ENCODE results near the gene GPR183. TPM values are rescaled to one million over a fixed set of nuclear protein-coding genes. Genes with fewer than 3 reads are reported as not detected.

Gene GPR183
- polyA plus RNA-seq, 1 donor = 7.3 TPM

DNA sequence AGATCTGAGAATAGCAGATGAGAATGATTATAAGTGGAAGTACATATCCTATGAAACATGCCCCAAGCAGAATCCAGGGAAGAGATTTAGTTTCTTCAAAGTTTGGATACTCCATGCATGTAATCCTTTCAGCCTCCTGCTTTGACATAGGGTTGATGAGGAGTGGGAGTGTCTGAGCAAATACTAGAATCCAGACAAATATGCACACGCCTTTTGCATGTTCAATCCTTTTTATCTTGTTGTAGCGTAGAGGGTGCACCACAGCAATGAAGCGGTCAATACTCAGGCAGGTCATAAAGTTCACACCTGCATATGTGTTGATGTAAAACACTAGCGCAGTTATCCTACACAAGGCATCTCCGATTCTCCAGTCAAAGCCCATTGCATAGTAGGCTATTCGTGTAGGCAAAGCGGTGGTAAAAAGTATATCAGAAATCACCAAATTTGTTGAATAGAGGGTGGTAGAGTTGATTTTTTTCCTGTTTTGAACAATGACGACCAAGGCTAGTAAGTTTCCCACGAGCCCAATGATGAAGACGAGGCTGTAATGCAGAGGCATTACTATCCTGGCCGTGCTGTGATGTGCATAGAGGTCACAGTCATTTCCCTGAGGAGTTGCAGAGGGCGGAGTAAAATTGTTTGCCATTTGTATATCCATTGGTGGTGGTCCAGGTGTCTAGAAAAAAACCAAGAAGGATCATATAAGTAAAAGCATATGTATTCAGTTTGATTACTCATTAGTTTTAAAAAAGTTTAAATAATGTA lies 11.5 kb downstream of the GPR183 start:
- peaks cover 5% of the 10 kb centered on the region for H3K4me1 ChIP-seq (ENCODE audit: control insufficient read depth, insufficient read depth, low read length)
- WGBS (ENCODE audit: insufficient coverage, low lambda C conversion rate) = 100% methylated on average over 1 of the region's 12 CpGs
- no peak overlapping the region for H3K4me3 ChIP-seq (ENCODE audit: low read length)
- H3K9me3 ChIP-seq (ENCODE audit: control insufficient read depth, low read depth, low read length) = no peaks in the 10 kb centered on the region
- H3K27ac ChIP-seq (ENCODE audit: low read length) = no peak overlapping the region
- H3K36me3 ChIP-seq (ENCODE audit: control insufficient read depth, insufficient read depth, low read length) = peaks cover 5% of the 10 kb centered on the region
- no peaks in the 10 kb centered on the region for H3K27me3 ChIP-seq (ENCODE audit: control insufficient read depth, insufficient read depth, low read length)
- DNase-seq = no peak

DNA sequence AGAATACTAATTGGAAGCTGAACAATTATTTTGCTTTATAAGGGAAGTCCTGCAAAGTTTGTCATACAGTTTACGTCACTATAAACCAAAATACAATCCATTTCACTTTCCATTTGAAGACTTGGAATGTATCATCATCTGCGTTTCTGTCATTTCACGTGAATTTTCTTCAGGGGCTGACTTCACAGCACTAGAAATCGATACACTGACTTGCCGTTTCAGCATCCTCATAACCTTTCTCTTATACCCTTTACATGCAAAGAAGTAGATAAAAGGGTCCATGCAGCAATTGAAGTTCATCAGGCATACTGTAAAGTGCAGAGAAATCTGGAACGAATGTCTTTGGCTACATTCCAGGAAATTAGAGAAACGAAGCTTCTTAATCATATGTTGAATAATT lies 12.2 kb downstream of the GPR183 start:
- Histone ChIP-seq H3K4me1 (ENCODE audit: control insufficient read depth, insufficient read depth, low read length) (peaks cover 5% of the 10 kb centered on the region), H3K27me3 (ENCODE audit: control insufficient read depth, insufficient read depth, low read length) (no peaks in the 10 kb centered on the region), H3K4me3 (ENCODE audit: low read length) (no peak overlapping the region), H3K27ac (ENCODE audit: low read length) (no peak overlapping the region), H3K36me3 (ENCODE audit: control insufficient read depth, insufficient read depth, low read length) (peaks cover 4% of the 10 kb centered on the region), H3K9me3 (ENCODE audit: control insufficient read depth, low read depth, low read length) (no peaks in the 10 kb centered on the region)
- 96% methylated on average over 4 of the region's 7 CpGs for WGBS (ENCODE audit: insufficient coverage, low lambda C conversion rate)
- DNase-seq = no peak

DNA sequence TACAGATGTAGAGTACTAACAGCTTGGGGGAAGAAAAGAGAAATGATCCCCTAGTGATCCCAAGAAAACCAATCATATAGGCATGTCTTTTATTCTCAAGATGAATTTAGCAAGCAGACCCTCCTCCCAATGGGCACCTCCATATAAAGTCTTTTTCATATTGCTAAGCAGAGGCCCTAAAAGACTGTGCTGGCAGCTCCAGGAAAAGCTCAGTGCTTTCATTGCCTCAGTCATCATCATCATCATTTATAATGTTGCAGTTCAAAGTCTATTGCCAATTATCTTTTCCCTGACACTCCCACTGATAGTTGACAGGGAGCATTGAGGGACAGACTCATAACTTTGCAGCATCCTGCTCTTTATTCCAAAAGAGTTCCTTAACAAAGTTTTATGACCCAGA lies 13.0 kb downstream of the GPR183 start:
- Histone ChIP-seq H3K4me1 (ENCODE audit: control insufficient read depth, insufficient read depth, low read length) (peaks cover 5% of the 10 kb centered on the region), H3K4me3 (ENCODE audit: low read length) (no peak overlapping the region), H3K36me3 (ENCODE audit: control insufficient read depth, insufficient read depth, low read length) (peaks cover 6% of the 10 kb centered on the region), H3K9me3 (ENCODE audit: control insufficient read depth, low read depth, low read length) (no peaks in the 10 kb centered on the region), H3K27ac (ENCODE audit: low read length) (peak overlapping the region; percentile 32), H3K27me3 (ENCODE audit: control insufficient read depth, insufficient read depth, low read length) (no peaks in the 10 kb centered on the region)
- DNase-seq = peak; percentile 31 to 74

DNA sequence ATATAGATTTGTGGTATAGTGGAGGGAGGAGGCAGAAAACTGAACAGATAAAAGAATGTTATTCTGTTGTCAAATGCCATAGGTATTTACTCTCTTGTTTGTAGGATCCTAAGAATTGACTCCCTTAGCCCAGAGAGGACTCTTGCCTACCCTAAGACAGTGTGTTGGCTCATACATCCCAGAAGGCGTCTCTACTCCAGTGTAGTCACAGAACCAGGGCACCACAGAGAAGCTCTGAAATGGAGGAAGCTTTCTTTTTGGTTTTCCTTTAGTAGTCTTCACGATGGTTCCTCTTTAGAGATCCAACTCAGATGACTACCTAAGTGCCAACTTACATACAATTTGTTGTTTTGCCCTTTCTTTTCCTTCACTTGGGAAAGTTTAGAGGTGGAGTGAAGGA lies 14.0 kb downstream of the GPR183 start:
- peaks cover 5% of the 10 kb centered on the region for H3K4me1 ChIP-seq (ENCODE audit: control insufficient read depth, insufficient read depth, low read length)
- H3K4me3 ChIP-seq (ENCODE audit: low read length) = no peak overlapping the region
- H3K27me3 ChIP-seq (ENCODE audit: control insufficient read depth, insufficient read depth, low read length) = no peaks in the 10 kb centered on the region
- H3K9me3 ChIP-seq (ENCODE audit: control insufficient read depth, low read depth, low read length) = no peaks in the 10 kb centered on the region
- no peak for DNase-seq
- H3K27ac ChIP-seq (ENCODE audit: low read length) = no peak overlapping the region
- peaks cover 8% of the 10 kb centered on the region for H3K36me3 ChIP-seq (ENCODE audit: control insufficient read depth, insufficient read depth, low read length)
- WGBS (ENCODE audit: insufficient coverage, low lambda C conversion rate) = no CpG with 5 or more reads among the region's 2 CpGs

DNA sequence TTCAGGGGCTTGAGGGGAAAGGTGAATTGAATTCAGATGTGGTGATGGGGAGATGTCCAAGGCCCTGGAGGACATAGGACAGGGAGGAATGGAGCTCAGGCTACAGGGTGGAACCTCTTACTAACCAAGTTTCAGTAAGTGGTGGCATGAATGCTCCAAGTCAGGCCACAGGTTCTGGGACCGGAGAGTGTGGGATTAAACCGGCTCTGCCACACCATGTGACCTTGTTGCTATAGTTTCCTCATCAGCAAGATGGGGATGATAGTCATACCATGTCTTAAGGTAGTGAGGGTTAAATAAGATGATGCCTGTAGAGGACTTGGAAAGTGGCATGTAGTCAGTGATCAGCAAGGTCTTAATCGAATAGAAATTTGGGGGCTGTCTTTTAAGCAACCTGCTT lies 16.3 kb downstream of the GPR183 start:
- Histone ChIP-seq H3K9me3 (ENCODE audit: control insufficient read depth, low read depth, low read length) (no peaks in the 10 kb centered on the region), H3K27me3 (ENCODE audit: control insufficient read depth, insufficient read depth, low read length) (no peaks in the 10 kb centered on the region), H3K36me3 (ENCODE audit: control insufficient read depth, insufficient read depth, low read length) (peaks cover 10% of the 10 kb centered on the region), H3K4me1 (ENCODE audit: control insufficient read depth, insufficient read depth, low read length) (peaks cover 5% of the 10 kb centered on the region), H3K4me3 (ENCODE audit: low read length) (no peak overlapping the region), H3K27ac (ENCODE audit: low read length) (no peak overlapping the region)
- DNase-seq = no peak
- no CpG with 5 or more reads among the region's 3 CpGs for WGBS (ENCODE audit: insufficient coverage, low lambda C conversion rate)

DNA sequence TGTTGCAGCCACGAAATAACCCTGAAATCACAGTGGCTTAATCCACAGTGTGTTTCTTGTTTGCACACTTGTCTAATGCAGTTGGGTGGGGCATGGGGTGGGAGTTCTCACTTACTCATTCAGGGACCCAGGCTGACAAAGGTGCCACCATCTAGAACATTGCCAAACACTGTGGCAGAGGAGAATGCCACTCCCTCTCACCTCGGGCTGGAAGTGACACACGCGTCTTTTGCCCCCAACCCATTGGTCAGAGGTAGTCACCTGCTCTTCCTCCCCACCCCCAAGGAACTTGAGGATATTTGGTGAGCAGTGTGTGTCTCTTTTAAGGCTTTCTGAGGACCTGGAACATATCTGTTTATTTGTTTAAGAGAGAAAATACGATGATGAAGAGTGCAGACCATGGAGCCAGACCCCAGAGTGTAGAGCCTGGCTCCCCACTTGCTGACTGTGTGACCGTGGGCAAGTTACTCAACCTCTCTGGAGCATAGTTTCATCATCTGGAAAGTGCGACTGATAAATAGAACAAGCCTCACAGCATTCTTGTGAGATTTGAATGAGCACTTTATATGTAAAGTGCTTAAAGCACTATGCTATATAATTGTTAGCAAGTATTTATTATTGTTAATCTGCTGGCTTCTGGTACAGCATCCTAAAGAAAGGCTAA lies 17.4 kb downstream of the GPR183 start:
- Histone ChIP-seq H3K27ac (ENCODE audit: low read length) (no peak overlapping the region), H3K4me1 (ENCODE audit: control insufficient read depth, insufficient read depth, low read length) (peaks cover 5% of the 10 kb centered on the region), H3K9me3 (ENCODE audit: control insufficient read depth, low read depth, low read length) (no peaks in the 10 kb centered on the region), H3K27me3 (ENCODE audit: control insufficient read depth, insufficient read depth, low read length) (no peaks in the 10 kb centered on the region), H3K4me3 (ENCODE audit: low read length) (no peak overlapping the region), H3K36me3 (ENCODE audit: control insufficient read depth, insufficient read depth, low read length) (peaks cover 8% of the 10 kb centered on the region)
- no peak for DNase-seq
- WGBS (ENCODE audit: insufficient coverage, low lambda C conversion rate) = no CpG with 5 or more reads among the region's 7 CpGs

DNA sequence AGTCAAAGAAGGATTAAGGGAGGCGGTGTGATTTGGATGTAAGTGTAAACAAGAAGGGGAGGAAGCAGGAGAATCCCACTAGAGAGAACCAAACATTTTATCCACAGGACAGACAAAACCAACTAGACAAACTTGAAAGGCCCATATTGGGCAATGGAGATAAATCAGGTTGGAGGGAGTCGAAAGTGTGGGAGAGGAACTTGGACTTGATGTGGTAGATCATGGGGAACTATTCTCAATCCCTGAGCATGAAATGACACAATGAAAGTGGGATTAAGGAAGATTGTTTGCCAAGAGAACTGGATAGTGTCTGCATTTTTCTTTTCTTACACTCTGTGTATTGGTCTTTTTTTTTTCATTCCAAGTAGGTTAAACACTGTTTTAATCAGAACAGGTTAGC lies 17.9 kb downstream of the GPR183 start:
- 81% methylated on average over 2 of the region's 2 CpGs for WGBS (ENCODE audit: insufficient coverage, low lambda C conversion rate)
- peaks cover 5% of the 10 kb centered on the region for H3K4me1 ChIP-seq (ENCODE audit: control insufficient read depth, insufficient read depth, low read length)
- H3K27me3 ChIP-seq (ENCODE audit: control insufficient read depth, insufficient read depth, low read length) = no peaks in the 10 kb centered on the region

DNA sequence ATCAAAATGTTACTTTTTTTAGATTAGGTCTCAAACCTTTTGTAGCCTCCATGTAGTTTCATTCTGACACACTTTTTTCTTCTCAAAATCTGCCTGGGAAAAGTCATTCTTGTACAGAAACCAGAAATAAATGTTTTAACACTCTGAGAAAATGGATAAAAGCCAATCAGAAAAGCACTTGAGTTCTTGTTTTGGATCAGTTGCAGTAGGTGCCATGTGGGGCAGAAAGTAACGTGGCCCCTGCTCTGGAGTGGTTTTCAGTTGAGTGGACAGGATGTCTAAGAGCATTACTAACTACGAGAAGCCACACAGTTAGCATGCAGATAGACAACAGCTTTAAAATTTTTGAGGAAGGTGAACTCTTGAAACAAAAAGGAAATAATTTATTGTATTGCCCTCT lies 19.1 kb downstream of the GPR183 start:
- H3K27ac ChIP-seq (ENCODE audit: low read length) = no peak overlapping the region
- peaks cover 8% of the 10 kb centered on the region for H3K36me3 ChIP-seq (ENCODE audit: control insufficient read depth, insufficient read depth, low read length)
- H3K9me3 ChIP-seq (ENCODE audit: control insufficient read depth, low read depth, low read length) = no peaks in the 10 kb centered on the region
- H3K4me3 ChIP-seq (ENCODE audit: low read length) = no peak overlapping the region
- H3K4me1 ChIP-seq (ENCODE audit: control insufficient read depth, insufficient read depth, low read length) = no peaks in the 10 kb centered on the region
- DNase-seq = no peak
- no CpG with 5 or more reads among the region's 2 CpGs for WGBS (ENCODE audit: insufficient coverage, low lambda C conversion rate)
- H3K27me3 ChIP-seq (ENCODE audit: control insufficient read depth, insufficient read depth, low read length) = no peaks in the 10 kb centered on the region

More for the DNA sequence above, 17.9 kb downstream of the GPR183 start:
- Histone ChIP-seq H3K36me3 (ENCODE audit: control insufficient read depth, insufficient read depth, low read length) (peaks cover 8% of the 10 kb centered on the region), H3K27ac (ENCODE audit: low read length) (no peak overlapping the region), H3K9me3 (ENCODE audit: control insufficient read depth, low read depth, low read length) (no peaks in the 10 kb centered on the region), H3K4me3 (ENCODE audit: low read length) (no peak overlapping the region)
- no peak for DNase-seq

DNA sequence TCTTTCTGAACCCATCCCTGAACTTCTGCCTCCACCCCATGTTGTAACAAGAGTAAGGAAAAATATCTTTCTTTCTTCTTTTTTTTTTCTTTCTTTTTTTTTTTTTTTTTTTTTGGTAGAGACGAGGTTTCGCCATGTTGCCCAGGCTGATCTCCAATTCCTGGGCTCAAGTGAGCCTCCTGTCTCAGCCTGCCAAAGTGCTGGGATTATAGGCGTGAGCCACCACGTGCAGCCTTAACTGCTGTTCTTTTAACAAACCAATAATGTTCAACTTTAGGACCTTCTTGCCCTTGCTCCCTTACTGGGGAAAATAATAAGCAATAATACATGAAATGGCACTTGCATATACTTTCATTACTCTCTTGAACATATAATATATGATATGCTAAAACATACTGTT lies 19.6 kb downstream of the GPR183 start:
- no peaks in the 10 kb centered on the region for H3K4me1 ChIP-seq (ENCODE audit: control insufficient read depth, insufficient read depth, low read length)
- no peak for DNase-seq
- H3K27me3 ChIP-seq (ENCODE audit: control insufficient read depth, insufficient read depth, low read length) = no peaks in the 10 kb centered on the region
- WGBS (ENCODE audit: insufficient coverage, low lambda C conversion rate) = 100% methylated on average over 1 of the region's 4 CpGs
- H3K36me3 ChIP-seq (ENCODE audit: control insufficient read depth, insufficient read depth, low read length) = peaks cover 8% of the 10 kb centered on the region
- no peak overlapping the region for H3K4me3 ChIP-seq (ENCODE audit: low read length)
- no peaks in the 10 kb centered on the region for H3K9me3 ChIP-seq (ENCODE audit: control insufficient read depth, low read depth, low read length)
- no peak overlapping the region for H3K27ac ChIP-seq (ENCODE audit: low read length)

DNA sequence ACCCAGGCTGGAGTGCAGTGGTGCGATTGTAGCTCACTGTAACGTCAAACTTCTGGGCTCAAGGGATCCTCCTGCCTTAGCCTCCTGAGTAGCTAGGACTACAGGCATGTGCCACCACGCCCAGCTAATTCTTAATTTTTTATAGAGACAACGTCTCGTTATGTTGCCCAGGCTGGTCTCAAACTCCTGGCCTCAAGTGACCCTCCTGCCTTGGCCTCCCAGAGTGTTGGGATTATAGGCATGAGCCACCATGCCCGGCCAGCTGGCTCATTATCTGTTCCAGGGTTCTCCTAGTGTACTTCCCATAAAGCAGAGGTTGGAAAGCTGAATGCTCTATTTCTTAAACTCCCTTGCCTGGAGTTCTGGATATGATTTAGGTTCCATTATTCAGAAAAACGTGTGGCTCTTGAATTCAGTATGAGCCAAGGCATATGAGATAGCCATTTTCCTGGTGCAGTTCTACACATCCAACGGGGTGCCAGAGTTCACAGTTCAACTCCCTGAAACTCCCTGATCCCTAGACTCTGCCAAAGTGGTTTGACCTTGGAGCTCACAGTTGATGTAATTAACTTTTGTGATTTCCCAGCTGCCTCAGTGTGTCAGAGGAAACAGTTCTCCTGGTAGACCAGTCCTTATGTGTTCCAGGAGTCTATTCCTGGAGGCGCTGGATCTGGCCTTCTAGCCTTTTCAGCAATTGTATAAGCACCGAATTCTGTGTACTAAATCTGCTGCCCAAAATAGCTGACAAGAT lies 21.6 kb downstream of the GPR183 start:
- Histone ChIP-seq H3K27me3 (ENCODE audit: control insufficient read depth, insufficient read depth, low read length) (no peaks in the 10 kb centered on the region), H3K4me3 (ENCODE audit: low read length) (no peak overlapping the region), H3K27ac (ENCODE audit: low read length) (no peak overlapping the region), H3K36me3 (ENCODE audit: control insufficient read depth, insufficient read depth, low read length) (peaks cover 13% of the 10 kb centered on the region), H3K4me1 (ENCODE audit: control insufficient read depth, insufficient read depth, low read length) (no peaks in the 10 kb centered on the region), H3K9me3 (ENCODE audit: control insufficient read depth, low read depth, low read length) (no peaks in the 10 kb centered on the region)
- peak in 1 of 2 donors; percentile 39 for DNase-seq
- WGBS (ENCODE audit: insufficient coverage, low lambda C conversion rate) = no CpG with 5 or more reads among the region's 10 CpGs

All from large intestine (tissue), 3 donors.